ENCODE measurements around the gene PARD6A. TPM values are rescaled to one million over a fixed set of nuclear protein-coding genes. Genes with fewer than 3 reads are reported as not detected.

The PARD6A gene
- total and polyA plus RNA-seq, 2 donors (not counting 3 experiments of a cell fraction or from before 2014, with no cell fraction given) = 1.3 to 2.9 TPM

- no peaks in the 10 kb centered on the region for H3K9me1 ChIP-seq (replicated peaks; ENCODE audit: control insufficient read depth, extremely low read depth, insufficient read depth, low read length)
- no TSS peak for BruUV-seq (replicated peaks)
- H3K27me3 ChIP-seq (ENCODE audit: control insufficient read depth in 2 of 2, insufficient read depth in 2 of 2, low read length in 2 of 2) = no peaks in the 10 kb centered on the region
- ChIA-PET POLR2A (interaction anchor here (1.2 kb wide), 1 partner anchor 41 kb away, joined by 4 read pairs; no protein-coding TSS in a partner anchor), CTCF (interaction anchor here (0.7 to 2.5 kb wide), 7 partner anchors 11 to 156 kb away, joined by 3 to 18 read pairs (median 5); partner anchors contain the start of genes C16orf86, ENKD1, RANBP10 and TSNAXIP1)
- dilution Hi-C loops (cut with MboI; ENCODE audit: extremely low pct_ligation_motif_present, low sequenced_read_pairs) = loop anchor here (25.0 kb wide), 1 partner anchor 235 kb away; no protein-coding TSS in a partner anchor
- no peak overlapping the region for H3K27ac ChIP-seq (ENCODE audit: insufficient read depth, low read depth, low read length)
- no peak overlapping the region for H3K4me3 ChIP-seq (replicated peaks in 1 of 3; ENCODE audit: insufficient read depth in 1 of 3, low read depth in 1 of 3, low read length in 3 of 3)
- intact Hi-C loops (cut with micrococcal nuclease) = no loop called here
- H3K4me2 ChIP-seq (ENCODE audit: insufficient read depth, low read length) = no peak overlapping the region
- DNase-seq (ENCODE audit: low read depth, low spot score) (no peak), FAIRE-seq (no peak)
- H3K79me2 ChIP-seq (ENCODE audit: control insufficient read depth, insufficient read depth, low read length) = no peaks in the 10 kb centered on the region
- H4K20me1 ChIP-seq (replicated peaks; ENCODE audit: control insufficient read depth, extremely low read depth, insufficient read depth, low read length) = no peaks in the 10 kb centered on the region
- TF ChIP-seq CTCF (IDR thresholded peaks at IDR 0.05; ENCODE audit: extremely low read depth in 1 of 2, insufficient read depth in 1 of 2, low read depth in 1 of 2, low read length in 2 of 2) (no peak), MYC (IDR thresholded peaks at IDR 0.05; ENCODE audit: low read depth, low read length) (no peak), POLR2A (IDR thresholded peaks at IDR 0.05; ENCODE audit: low read depth, low read length) (no peak), JUN (IDR thresholded peaks at IDR 0.05; ENCODE audit: borderline replicate concordance, insufficient read depth, insufficient read length, low read depth) (no peak), GATA2 (IDR thresholded peaks at IDR 0.05; ENCODE audit: insufficient read depth, insufficient read length, low read depth, low read length) (no peak), POLR2AphosphoS5 (IDR thresholded peaks at IDR 0.05; ENCODE audit: insufficient read depth, low read depth, low read length) (peak; percentile 1)
- TF ChIP-seq, protein P1, sequence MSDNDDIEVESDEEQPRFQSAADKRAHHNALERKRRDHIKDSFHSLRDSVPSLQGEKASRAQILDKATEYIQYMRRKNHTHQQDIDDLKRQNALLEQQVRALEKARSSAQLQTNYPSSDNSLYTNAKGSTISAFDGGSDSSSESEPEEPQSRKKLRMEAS (IDR thresholded peaks at IDR 0.05; ENCODE audit: insufficient read depth, insufficient read length) = no peak
- peaks cover 26% of the 10 kb centered on the region for H3K4me1 ChIP-seq (ENCODE audit: control insufficient read depth, extremely low read depth, insufficient read depth, low read length)
- no peak overlapping the region for H3K9ac ChIP-seq (replicated peaks; ENCODE audit: extremely low read depth, insufficient read depth, low read length)
- H3K36me3 ChIP-seq (ENCODE audit: control insufficient read depth in 2 of 2, extremely low read depth in 1 of 2, insufficient read depth in 2 of 2, low read length in 2 of 2) = peaks cover 0 to 18% of the 10 kb centered on the region in 2 experiments
- H3K9me3 ChIP-seq (replicated peaks; ENCODE audit: control insufficient read depth, insufficient read depth, low read length) = no peaks in the 10 kb centered on the region
- no peak overlapping the region for H2AFZ ChIP-seq (ENCODE audit: low read depth, low read length)
Observed at GRCh38 chr16:67676939-67677338, 16.2 kb downstream of the PARD6A start.
